ENCODE results near the gene ACY1.
"Not testable (repeated sequence)": the region's sequence is repeated elsewhere in the genome, so short reads cannot be mapped to it uniquely, and the experiment has no call there.

Gene ACY1

DNA sequence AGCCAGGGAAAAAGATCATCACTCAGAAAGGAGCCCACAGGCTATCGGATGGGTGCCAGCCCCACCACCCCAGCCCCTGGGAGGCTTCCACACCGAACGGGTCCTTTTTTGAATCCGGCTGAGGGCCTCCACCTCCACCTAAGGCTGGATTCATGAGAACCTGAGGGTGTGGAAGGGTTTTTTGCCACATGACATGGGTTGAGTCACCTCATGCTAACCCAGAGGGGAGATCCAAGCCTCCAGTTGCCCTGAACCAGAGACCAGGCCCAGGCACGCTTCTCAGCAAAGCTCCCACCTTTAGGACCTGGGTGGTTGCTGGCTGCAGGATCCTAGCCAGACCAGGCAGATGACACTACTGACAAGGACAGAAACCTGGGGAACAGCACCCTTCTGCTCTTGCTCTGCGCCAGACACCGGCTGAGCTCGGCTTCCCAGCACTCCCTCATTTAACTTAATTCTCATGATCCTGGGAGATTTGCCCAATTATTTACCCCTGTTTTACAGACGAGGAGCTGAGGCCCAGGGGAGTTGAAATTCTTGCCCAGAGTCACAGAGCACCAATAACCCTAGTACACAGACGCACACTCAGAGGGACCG is 47.5 kb downstream of the ACY1 start:
- no peak for DNase-seq

DNA sequence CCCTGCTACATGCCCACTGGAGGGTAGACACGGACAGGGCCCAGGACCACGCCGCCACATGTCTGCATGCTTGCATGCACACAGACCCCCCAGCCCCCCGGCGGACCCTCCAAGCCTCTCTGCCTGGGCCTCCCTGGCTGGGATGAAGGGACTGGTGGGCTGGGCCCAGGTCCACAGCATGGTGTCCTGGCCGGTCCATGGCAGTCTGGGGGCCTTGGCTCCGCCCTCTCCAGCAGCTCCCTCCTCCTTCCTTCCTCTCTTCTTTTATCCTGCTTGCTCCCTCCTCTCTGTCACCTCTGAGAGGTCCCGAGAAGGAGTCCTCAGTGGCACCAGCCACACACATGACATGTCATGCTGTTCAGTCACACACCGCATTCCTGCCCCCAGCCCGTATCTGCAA is 48.6 kb downstream of the ACY1 start:
- no peak for DNase-seq

DNA sequence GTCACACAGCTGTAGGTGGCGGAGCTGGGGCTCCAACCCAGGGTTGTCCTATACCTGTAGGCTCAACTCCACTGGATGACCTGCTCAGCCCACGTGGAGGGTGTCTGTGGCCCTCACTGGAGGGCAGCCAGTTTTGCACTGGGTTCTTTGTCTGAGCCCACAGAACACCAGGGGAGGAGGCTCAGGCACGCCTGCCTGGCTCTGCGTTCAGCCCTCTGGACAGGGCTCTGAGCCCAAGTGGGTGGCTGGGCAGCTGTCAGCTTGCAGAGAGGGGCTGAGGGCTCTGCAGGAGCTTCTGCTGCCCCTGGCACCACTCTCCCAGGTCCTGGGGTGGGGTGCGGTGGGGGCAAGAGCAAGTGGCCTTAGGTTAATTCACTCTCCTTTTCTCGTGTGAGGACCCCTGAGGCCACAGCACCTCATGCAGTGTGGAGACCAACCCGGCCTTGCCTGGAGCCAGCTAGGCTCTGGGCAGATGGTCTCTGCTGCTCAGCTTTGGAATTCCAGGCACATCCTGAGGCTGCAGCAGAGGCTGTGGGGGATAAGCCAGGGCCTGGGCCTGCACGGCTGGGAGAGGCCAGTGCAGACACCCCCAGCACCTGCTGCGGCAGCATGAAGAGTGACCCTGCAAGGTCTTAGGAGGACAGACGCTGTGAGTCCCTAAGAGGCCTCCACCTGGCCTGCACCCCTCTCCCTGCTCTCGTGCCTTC is 49.5 kb downstream of the ACY1 start:
- DNase-seq = no peak

DNA sequence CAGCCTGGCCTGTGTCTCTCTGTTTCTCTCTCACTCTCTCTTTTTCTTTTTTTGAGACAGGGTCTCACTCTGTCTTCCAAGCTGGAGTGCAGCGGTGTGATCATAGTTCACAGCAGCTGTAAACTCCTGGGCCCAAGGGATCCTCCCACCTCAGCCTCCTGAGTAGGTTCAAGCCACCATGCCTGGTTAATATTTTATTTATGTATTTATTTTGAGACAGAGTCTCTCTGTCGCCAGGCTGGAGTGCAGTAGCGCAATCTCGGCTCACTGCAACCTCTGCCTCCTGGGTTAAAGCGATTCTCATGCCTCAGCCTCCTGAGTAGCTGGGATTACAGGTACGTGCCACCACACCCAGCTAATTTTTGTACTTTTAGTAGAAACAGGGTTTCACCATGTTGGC is 50.4 kb downstream of the ACY1 start:
- not testable (repeated sequence) for DNase-seq

DNA sequence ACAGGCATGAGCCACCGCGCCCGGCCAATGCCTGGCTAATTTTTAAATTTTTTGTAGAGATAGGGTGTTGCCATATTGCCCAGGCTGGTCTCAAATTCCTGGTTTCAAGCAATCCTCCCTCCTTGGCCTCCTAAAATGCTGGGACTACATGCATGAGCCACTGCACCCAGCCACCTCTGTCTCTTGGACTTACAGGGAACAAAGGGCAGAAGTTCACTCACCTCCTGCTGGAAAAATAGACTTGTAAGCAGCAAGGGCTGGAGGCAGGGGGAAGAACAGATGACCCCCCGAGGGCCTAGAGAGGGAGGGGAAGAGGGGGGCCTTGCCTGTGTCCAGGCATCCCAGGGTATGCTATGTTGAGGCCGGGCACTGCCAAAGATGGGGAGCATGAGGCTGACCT is 50.9 kb downstream of the ACY1 start:
- no peak for DNase-seq

DNA sequence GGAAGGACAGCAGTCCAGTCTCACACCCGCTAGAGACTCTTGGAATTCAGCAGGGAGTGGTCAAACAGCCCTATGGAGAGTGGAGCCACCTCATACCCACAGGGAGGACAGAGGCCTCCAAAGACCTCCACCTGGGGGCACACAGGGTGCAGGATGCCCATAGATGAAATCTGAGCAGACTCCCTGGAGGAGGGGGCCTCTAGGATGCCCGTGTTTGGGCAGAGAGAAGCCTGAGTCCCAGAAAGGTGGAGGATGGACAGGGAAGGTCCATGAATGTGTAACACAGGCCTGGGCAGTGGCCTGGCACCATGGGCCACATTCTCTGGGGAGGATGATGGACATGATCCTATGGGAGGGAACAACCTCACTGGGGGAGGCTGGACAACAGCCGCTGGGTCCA is 51.3 kb downstream of the ACY1 start:
- no peak for DNase-seq

DNA sequence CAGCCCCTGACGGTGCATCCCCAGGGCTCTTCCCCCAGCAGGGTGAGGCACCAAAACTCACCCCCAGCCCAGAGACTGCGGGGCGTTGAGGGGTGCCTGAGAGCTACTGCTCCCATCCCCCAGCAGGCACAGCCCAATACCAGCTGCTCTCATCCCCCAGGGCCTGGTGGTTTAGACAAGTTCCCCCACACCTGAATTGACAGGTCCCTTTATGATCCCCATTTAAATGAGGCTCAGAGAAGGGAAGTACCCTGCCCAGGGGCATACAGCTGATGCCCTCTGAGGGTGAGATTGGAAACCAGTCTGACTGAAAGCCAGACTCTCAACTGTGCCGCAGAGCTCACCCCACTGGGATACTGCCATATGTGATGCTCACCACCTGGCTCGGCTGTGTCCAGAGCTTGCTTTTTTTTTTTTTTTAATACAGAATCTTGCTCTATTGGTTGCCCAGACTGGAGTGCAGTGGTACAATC is 52.9 kb downstream of the ACY1 start:
- DNase-seq = no peak

DNA sequence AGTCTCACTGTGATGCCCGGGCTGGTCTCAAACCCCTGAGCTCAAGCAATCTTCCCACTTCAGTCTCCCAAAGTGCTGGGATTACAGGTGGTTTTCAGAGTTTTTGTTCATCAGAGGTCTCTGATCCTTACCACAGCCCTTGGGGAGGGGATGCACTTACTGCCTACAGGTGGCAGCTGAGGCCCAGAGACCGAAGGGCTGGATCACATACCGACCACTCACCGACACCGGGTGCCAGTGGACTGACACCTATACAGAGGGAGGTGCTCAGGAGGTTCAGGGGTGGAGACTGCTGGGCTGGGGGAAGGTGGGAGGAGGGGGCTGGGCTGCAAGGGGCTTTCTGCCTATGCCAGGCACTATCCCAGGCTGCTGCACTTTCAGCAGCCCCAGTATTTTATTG is 53.5 kb downstream of the ACY1 start:
- DNase-seq = no peak

DNA sequence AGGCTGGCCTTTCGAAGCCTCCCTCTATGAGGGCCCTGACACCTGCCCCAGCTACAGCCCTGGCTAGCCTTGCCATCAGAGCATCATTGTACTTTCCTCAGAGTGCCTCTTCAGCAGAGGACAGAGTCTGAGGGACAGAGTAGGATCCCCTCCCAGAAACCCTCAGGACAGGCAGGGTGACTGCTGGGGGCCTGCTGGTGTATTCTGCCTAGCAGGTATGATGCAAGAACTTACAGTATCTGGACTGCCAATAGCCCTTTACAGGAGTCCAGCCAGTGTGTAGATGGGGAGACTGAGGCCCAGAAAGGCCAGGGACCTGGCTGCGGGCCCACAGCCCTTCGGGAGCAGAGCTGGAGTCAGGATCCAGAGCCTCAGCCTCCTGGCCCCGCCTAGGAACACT is 54.0 kb downstream of the ACY1 start:
- no peak for DNase-seq

DNA sequence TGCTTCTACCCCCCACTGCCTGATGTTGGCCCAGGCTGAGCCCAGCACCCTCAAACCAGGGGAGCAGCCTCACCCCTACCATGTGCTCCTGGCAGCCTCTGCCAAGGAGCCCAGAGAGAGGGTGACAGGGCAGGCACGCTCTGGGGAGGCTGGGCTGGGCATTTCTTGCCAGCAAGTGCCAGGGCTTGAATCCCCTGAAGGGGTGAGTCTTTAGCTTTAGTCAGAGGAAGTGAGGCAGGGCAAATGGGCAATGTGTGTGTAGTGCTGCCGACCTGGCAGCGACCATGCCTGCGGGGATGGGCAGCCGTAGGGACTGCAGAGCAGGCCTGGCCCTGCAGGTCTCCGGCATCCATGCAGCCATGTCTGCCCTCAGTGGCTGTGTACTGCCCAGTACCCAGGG is 54.9 kb downstream of the ACY1 start:
- no peak for DNase-seq

Measured in activated CD4-positive, alpha-beta T cell treated with anti-CD3 and anti-CD28 coated beads, Interleukin-2, amount 50 U/mL, for 1 hour (primary cell).